ACC112 (cell line): ENCODE results near the gene FKBP8.

ENCODE experiments used
- H2AFZ ChIP-seq: fragments of 200-600 bp; sonication (generic); one replicate; pipeline ENCODE4 v1.6.0; 2017; ENCODE audit warnings: antibody characterized with exemption, low read length; ENCODE audit not compliant: unreplicated experiment
- H3K27ac ChIP-seq: fragments of 200-600 bp; sonication (generic); 2 replicates; pipeline ENCODE4 v1.5.1; 2014; ENCODE audit warnings: low read depth, mild to moderate bottlenecking, antibody characterized with exemption, low read length, moderate library complexity
- H3K27me3 ChIP-seq: fragments of 200-600 bp; sonication (generic); 2 replicates; pipeline ENCODE4 v1.6.1; 2014; ENCODE audit warnings: mild to moderate bottlenecking, antibody characterized with exemption, low read length, moderate library complexity, mixed read lengths; ENCODE audit not compliant: insufficient read depth
- H3K36me3 ChIP-seq: fragments of 200-600 bp; sonication (generic); 2 replicates; pipeline ENCODE4 v1.6.1; 2016; ENCODE audit warnings: mild to moderate bottlenecking, antibody characterized with exemption, low read length, moderate library complexity, mixed read lengths; ENCODE audit not compliant: insufficient read depth
- H3K4me1 ChIP-seq: fragments of 200-600 bp; sonication (generic); one replicate; pipeline ENCODE4 v1.6.1; 2016; ENCODE audit warnings: low read length, mixed read lengths; ENCODE audit not compliant: insufficient read depth, unreplicated experiment, control insufficient read depth
- H3K4me3 ChIP-seq: fragments of 200-600 bp; sonication (generic); 2 replicates; pipeline ENCODE4 v1.5.1; 2014; ENCODE audit warnings: mild to moderate bottlenecking, low read depth, low read length
- H3K79me2 ChIP-seq: fragments of 200-600 bp; sonication (generic); one replicate; pipeline ENCODE4 v1.6.0; 2016; ENCODE audit warnings: low read length; ENCODE audit not compliant: control insufficient read depth, unreplicated experiment, insufficient read depth

FKBP8 gene

DNA sequence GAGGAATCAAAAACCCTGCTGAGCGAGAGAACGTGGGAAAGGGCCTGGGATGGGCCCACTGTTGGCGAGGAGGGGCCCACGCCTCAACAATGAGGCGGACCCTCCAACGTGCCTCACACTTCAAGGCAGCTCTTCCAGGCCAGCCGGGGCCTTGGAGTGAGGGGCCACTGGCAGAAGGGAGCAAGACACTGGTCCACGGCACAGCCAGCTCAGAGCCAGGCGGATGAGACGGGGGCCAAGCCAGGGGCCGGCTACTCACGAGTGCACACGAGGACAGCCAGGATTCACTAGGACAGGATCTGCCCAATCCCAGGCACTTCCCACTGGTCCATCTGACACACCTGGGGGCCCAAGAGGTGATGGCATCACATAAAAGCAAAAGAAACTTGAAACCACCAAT, 42.0 kb downstream of the FKBP8 start:
- H3K4me1 ChIP-seq: peaks cover 5% of the 10 kb centered on the region
- no peaks in the 10 kb centered on the region for H3K36me3 ChIP-seq
- H3K79me2 ChIP-seq: peaks cover 82% of the 10 kb centered on the region
- no peak overlapping the region for H3K27ac ChIP-seq
- no peak overlapping the region for H3K4me3 ChIP-seq
- no peaks in the 10 kb centered on the region for H3K27me3 ChIP-seq
- H2AFZ ChIP-seq: no peak overlapping the region

DNA sequence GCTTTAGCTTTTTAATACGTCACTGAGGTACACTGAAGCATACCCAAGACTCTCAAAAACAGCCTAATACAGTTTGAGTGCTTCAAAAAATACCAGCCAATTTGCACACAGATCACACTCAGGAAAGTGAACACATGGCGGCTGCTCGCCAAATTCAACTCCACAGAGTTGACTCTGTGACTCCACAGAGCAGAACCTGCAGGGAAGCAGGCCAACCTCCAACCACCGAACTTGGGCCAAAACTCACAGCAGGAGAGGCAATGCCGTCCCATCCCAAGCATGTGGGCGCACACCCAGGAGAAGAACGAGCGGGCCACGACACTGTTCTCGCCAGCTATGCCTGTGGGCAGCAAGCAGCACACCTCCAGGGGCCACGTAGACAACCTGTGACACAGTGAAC, 42.6 kb downstream of the FKBP8 start:
- Histone ChIP-seq H2AFZ (no peak overlapping the region), H3K79me2 (peaks cover 80% of the 10 kb centered on the region), H3K4me3 (no peak overlapping the region), H3K27ac (no peak overlapping the region), H3K4me1 (peaks cover 11% of the 10 kb centered on the region), H3K36me3 (no peaks in the 10 kb centered on the region), H3K27me3 (no peaks in the 10 kb centered on the region)

- Histone ChIP-seq H3K27me3 (no peaks in the 10 kb centered on the region), H3K4me1 (peaks cover 13% of the 10 kb centered on the region), H3K79me2 (peaks cover 80% of the 10 kb centered on the region), H3K36me3 (no peaks in the 10 kb centered on the region), H3K4me3 (no peak overlapping the region), H3K27ac (no peak overlapping the region), H2AFZ (no peak overlapping the region)
Measured at GRCh38 chr19:18500376-18500775, 43.0 kb downstream of the FKBP8 start.

DNA sequence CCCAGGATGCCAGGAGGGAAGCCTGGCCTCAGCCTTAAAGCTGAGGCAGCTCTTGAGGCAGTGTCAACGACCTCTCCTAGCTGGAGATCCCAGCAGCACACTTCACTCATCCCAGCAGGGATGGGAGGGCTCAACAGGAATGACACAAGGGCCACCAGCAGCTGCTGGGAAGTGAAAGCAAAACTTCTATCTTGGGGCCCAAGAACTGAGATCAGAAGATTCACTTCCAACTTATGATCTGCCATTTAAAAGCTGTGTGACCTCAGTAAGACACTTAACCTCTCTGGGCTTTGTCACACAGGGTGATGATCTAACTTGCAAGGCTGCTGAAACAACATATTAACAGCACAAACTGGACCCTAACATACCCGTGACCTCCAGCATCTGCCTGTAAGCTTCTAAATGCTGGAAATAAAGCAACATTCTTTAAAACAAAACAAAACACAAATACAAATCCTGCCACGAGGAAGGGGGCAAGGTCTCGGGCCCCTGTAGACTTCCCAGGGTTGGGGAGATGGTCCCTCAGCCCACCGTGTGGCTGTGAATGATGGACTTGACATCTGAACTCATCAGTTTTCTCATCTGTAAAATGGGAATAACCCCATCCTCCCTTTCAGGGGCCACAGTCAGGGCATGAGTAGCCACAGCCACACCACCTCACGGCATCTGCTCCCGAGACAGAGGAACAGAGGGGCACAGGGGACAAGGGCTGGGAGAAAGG, 44.2 kb downstream of the FKBP8 start:
- Histone ChIP-seq H3K27me3 (no peaks in the 10 kb centered on the region), H3K4me1 (peaks cover 22% of the 10 kb centered on the region), H3K36me3 (no peaks in the 10 kb centered on the region), H3K27ac (no peak overlapping the region), H3K79me2 (peaks cover 82% of the 10 kb centered on the region), H2AFZ (no peak overlapping the region), H3K4me3 (no peak overlapping the region)

- Histone ChIP-seq H3K79me2 (peaks cover 81% of the 10 kb centered on the region), H2AFZ (no peak overlapping the region), H3K4me1 (peaks cover 28% of the 10 kb centered on the region), H3K27ac (no peak overlapping the region), H3K4me3 (no peak overlapping the region), H3K27me3 (no peaks in the 10 kb centered on the region), H3K36me3 (no peaks in the 10 kb centered on the region)
Measured at GRCh38 chr19:18496980-18497256, 46.5 kb downstream of the FKBP8 start.

GRCh38 chr19:18496167-18496979, 47.0 kb downstream of the FKBP8 start:
- Histone ChIP-seq H2AFZ (no peak overlapping the region), H3K79me2 (peaks cover 80% of the 10 kb centered on the region), H3K27ac (no peak overlapping the region), H3K27me3 (no peaks in the 10 kb centered on the region), H3K4me3 (no peak overlapping the region), H3K36me3 (no peaks in the 10 kb centered on the region), H3K4me1 (peaks cover 28% of the 10 kb centered on the region)

GRCh38 chr19:18495204-18495911, 48.0 kb downstream of the FKBP8 start:
- Histone ChIP-seq H3K79me2 (peaks cover 81% of the 10 kb centered on the region), H3K27ac (no peak overlapping the region), H3K27me3 (no peaks in the 10 kb centered on the region), H3K36me3 (no peaks in the 10 kb centered on the region), H3K4me3 (no peak overlapping the region), H2AFZ (no peak overlapping the region), H3K4me1 (peaks cover 28% of the 10 kb centered on the region)

DNA sequence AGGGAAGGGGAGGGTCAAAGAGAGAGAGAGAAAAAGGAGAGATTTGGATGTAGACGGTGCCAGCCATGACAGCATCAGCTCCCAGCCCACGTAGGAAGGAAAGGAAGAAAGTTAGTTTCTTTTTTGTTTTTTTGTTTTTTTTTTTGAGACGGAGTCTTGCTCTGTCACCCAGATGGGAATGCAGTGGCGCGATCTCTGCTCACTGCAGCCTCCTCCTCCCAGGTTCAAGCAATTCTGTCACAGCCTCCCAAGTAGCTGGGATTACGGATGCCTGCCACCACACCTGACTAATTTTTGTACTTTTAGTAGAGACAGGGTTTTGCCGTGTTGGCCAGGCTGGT, 49.1 kb downstream of the FKBP8 start:
- H3K79me2 ChIP-seq: peaks cover 75% of the 10 kb centered on the region
- peak overlapping the region; percentile 33 for H3K4me3 ChIP-seq
- H3K27me3 ChIP-seq: no peaks in the 10 kb centered on the region

GRCh38 chr19:18493440-18494266, 49.7 kb downstream of the FKBP8 start:
- Histone ChIP-seq H2AFZ (no peak overlapping the region), H3K4me1 (peaks cover 28% of the 10 kb centered on the region), H3K27ac (peak overlapping the region; percentile 55; the same call in 1 of the 2 replicates), H3K4me3 (peak overlapping the region; percentile 33; the same call in 1 of the 2 replicates), H3K36me3 (no peaks in the 10 kb centered on the region), H3K27me3 (no peaks in the 10 kb centered on the region), H3K79me2 (peaks cover 71% of the 10 kb centered on the region)

More for the DNA sequence above, 49.1 kb downstream of the FKBP8 start:
- Histone ChIP-seq H3K27ac (peak overlapping the region; percentile 55; the same call in 1 of the 2 replicates), H2AFZ (no peak overlapping the region), H3K4me1 (peaks cover 28% of the 10 kb centered on the region), H3K36me3 (no peaks in the 10 kb centered on the region)
